Activated T-helper 1 cell treated with anti-CD3 and anti-CD28 coated beads, Interleukin-2, amount 50 U/mL, for 16 hours (primary cell): ENCODE data around the gene ATR.
"Not testable (repeated sequence)": the region's sequence is repeated elsewhere in the genome, so short reads cannot be mapped to it uniquely, and the experiment has no call there.

Experiments used
- DNase-seq, 2 donors: peaks; one replicate each; pipeline ENCODE4 v3.0.0-alpha.2; 2020; ENCODE audit warnings: low read depth in 1 of 2, low spot score in 1 of 2

ATR gene

GRCh38 chr3:142595141-142595540 is 16.6 kb upstream of the ATR start:
- DNase-seq, result no peak

DNA sequence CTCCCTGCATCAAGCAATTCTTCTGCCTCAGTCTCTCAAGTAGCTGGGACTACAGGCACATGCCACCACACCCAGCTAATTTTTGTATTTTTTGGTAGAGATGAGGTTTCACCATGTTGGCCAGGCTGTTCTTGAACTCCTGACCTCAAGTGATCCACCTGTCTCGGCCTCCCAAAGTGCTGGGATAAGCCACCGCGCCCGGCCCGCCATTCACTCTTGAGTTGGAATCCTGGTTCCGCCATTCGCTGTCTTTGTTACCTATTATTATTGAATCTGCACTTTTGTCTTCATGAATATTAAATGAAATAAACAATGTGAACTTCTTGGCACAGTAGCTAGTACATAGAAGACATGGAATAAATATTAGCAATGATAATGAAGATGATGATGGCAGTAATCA is 13.7 kb upstream of the ATR start:
- DNase-seq, result not testable (repeated sequence)

- DNase-seq, result no peak
Observed at GRCh38 chr3:142588703-142589102, 10.2 kb upstream of the ATR start.

GRCh38 chr3:142586803-142587406 is 8.4 kb upstream of the ATR start:
- DNase-seq, result no peak

- not testable (repeated sequence) for DNase-seq
Observed at GRCh38 chr3:142581070-142581469, 2.5 kb upstream of the ATR start.

- DNase-seq, result no peak
Observed at GRCh38 chr3:142580061-142580423, 1.5 kb upstream of the ATR start.

DNA sequence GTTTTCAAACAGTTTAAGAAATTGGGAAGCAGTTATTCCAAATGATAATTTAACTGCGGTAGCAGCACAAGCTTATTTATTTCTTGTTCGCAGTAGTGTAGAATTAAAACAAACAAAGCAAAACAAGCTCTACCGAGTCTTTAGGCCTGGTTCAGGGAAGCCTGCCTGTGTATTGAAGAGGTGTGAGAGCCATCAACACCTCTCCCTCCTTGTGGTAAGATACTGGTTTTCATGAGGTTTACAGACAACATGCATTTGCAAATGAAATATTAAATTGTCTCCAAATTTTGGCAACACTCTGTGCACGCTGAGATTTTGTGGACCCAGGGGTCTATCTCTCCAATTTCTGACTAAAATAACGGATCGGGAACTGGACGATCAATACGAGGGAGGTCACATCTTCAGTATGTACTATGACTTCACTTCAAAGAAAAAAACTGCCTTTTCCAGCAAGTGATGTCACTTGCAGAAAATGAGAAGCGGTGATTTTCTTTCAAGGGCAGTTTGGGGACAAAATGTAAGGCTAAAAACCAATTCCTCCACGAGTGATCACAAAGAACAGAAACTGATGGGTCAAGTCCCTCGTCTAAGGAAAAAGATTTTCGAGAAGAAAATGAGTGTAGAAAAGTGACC is 721 bp downstream of the ATR start:
- no peak for DNase-seq

DNA sequence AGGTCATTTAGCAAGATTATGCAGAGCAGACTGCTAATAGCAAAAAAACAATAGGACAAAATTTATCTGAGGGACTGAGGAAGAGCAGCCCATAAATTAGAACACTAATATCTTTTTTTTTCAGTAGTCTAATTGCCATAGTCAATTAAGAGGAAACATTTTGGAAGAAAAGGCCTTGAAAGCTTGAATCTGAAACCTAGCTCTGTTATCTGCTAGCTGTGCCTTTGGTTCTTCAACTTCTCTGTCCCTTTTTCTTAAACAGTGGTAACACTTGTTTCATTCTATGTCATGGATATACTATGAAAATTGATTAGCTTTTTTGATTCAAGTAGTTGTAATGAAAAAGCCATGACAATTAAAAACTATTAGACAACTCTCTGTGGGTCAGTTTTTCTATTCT is 1.7 kb downstream of the ATR start:
- no peak for DNase-seq

DNA sequence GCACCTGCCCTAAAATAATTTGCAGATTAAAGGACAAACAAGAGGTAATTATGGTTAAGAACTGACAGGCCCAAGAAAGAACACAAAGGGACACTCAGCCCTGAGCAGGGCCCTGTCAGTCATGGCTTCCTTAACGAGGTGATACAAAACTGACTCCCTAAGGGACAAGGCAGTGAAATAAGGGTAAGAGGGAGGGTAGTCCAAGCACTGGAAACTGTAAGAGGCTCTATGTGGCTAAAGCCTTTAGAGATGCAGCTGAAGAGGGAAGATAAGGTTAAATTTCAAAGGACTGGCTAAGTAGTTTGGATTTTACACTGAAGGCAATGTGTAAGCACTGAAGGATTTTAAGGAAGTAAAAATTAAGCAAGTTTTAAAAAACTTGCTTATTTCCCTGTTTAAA is 3.9 kb downstream of the ATR start:
- DNase-seq, result no peak

DNA sequence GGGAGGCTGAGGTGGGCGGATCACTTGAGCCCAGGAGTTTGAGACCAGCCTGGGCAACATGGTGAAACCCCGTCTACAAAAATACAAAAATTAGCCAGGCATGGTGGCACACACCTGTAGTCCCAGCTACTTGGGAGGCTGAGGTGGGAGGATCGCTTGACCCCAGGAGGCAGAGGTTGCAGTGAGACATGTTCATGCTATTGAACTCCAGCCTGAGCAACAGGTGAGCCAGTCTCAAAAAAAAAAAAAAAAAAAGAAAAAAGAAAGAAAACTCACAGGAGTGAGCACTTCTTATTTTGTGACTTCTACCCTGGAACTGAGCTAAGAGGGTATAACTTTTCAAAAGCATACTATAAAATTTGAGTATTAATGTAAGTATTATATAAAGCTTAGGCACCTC is 4.3 kb downstream of the ATR start:
- not testable (repeated sequence) for DNase-seq

- not testable (repeated sequence) for DNase-seq
Observed at GRCh38 chr3:142569422-142569821, 9.1 kb downstream of the ATR start.

- no peak for DNase-seq
Observed at GRCh38 chr3:142568393-142569017, 10.0 kb downstream of the ATR start.

GRCh38 chr3:142566096-142566495 is 12.4 kb downstream of the ATR start:
- DNase-seq, result no peak

GRCh38 chr3:142563496-142563997 is 15.0 kb downstream of the ATR start:
- no peak for DNase-seq

GRCh38 chr3:142560118-142560517 is 18.4 kb downstream of the ATR start:
- no peak for DNase-seq

- no peak for DNase-seq
Observed at GRCh38 chr3:142553741-142554140, 24.8 kb downstream of the ATR start.

- not testable (repeated sequence) for DNase-seq
Observed at GRCh38 chr3:142552579-142552978, 26.0 kb downstream of the ATR start.

GRCh38 chr3:142549986-142550385 is 28.5 kb downstream of the ATR start:
- DNase-seq, result no peak

- no peak for DNase-seq
Observed at GRCh38 chr3:142543307-142543706, 35.2 kb downstream of the ATR start.

DNA sequence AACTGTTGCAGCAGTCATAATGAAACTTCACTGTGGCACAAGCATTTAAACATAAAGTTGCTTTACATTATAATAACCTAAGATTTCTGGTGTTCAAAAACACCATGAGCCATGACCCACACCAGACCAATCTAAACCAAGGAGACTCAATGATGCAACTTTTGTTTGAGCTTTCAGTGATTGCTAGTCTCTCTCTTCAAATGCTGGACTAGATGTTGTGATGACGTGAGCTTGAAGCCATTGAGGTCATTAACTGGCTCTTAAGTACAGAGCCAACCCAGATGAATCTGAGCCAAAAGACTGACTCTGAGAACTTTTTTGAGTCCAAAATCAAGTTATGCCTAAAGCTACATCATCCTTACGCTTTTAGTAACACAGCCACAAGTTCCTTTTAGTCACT is 36.5 kb downstream of the ATR start:
- no peak for DNase-seq

DNA sequence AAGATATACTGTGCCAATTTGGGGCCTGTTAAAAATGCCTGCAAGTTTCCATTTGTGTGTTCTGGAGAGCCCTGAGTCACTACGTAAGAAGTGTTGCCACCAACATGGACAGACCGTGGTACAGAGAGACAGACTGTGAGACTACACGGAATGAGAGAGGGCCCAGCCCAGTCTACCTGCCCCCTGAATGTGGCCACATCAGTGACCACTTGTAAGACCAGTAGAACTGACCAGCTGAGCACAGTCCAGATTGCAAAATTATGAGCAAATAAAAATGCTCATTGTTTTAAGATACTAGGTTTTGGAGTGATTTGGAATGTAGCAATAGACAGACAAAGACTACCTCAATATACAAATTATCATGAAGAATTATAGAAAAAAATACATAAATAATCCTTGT is 42.0 kb downstream of the ATR start:
- no peak for DNase-seq

- DNase-seq, result no peak
Observed at GRCh38 chr3:142534543-142534942, 44.0 kb downstream of the ATR start.

- no peak for DNase-seq
Observed at GRCh38 chr3:142530296-142530695, 48.2 kb downstream of the ATR start.
